ENCODE results near the gene KCNK5.

The KCNK5 gene

GRCh38 chr6:39228992-39229767, at the start of gene KCNK5:
Gene KCNK5, minus strand, starts transcription at chr6:39229475. Its CDS starts 364 bp downstream, at chr6:39229111.
- TF ChIP-seq Cebpa-rat (IDR thresholded peaks at IDR 0.05): no peak

DNA sequence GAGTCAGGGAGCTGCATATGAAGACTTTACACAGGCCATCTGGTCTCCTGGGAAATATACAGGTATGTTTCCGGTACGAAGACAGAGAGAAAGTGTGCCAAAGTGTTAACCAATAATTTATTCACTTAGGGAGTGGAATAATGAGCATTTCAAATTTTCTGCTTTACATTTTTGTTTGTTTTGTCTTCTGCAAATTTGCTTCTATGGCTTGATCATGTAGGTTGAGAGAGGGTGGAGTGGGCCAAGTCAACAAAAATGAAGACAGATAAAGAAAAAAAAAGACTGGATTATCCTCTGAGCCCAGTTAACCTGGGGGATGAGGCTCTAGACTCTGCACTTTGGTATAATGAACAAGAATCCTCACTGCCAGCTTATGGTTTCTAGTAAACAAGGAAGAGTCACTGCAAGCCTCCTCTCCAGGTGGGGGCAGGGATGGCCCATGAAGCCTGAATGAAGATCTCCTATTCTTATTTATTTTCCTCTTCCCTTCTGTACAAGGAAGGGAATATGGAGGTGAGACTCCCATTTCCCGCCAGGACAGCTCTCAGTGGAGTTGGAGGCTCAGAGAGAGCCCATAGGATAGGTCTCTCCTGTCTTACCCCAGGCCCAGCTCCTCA, 47.2 kb upstream of the KCNK5 start:
- Histone ChIP-seq H3K4me1 (peaks cover 16% of the 10 kb centered on the region), H3K27ac (no peak overlapping the region), H3K4me3 (no peak overlapping the region), H4K20me1 (no peaks in the 10 kb centered on the region), H3K9ac (no peak overlapping the region), H3K4me2 (no peak overlapping the region), H3K36me3 (no peaks in the 10 kb centered on the region), H3K27me3 (no peaks in the 10 kb centered on the region), H3K9me3 (no peaks in the 10 kb centered on the region)
- TF ChIP-seq Cebpa-rat (IDR thresholded peaks at IDR 0.05): no peak

More at GRCh38 chr6:39228992-39229767, at the start of gene KCNK5:
- no peak within 1 kb of the TSS for H3K27ac ChIP-seq
- H3K36me3 ChIP-seq: no peaks in the 10 kb centered on the region
- H3K27me3 ChIP-seq: peaks cover 43% of the 10 kb centered on the region
- no peak within 1 kb of the TSS for H3K9ac ChIP-seq
- no peak within 1 kb of the TSS for H3K4me3 ChIP-seq
- no peaks in the 10 kb centered on the region for H3K4me1 ChIP-seq
- H3K9me3 ChIP-seq: peaks cover 24% of the 10 kb centered on the region
- no peak within 1 kb of the TSS for H3K4me2 ChIP-seq
- H4K20me1 ChIP-seq: no peaks in the 10 kb centered on the region

GRCh38 chr6:39274903-39275302, 45.6 kb upstream of the KCNK5 start:
- no peaks in the 10 kb centered on the region for H3K9me3 ChIP-seq
- H4K20me1 ChIP-seq: no peaks in the 10 kb centered on the region
- H3K4me2 ChIP-seq: no peak overlapping the region
- H3K36me3 ChIP-seq: no peaks in the 10 kb centered on the region
- H3K4me3 ChIP-seq: no peak overlapping the region
- TF ChIP-seq Cebpa-rat (IDR thresholded peaks at IDR 0.05): no peak
- no peak overlapping the region for H3K27ac ChIP-seq
- H3K9ac ChIP-seq: no peak overlapping the region
- no peaks in the 10 kb centered on the region for H3K27me3 ChIP-seq
- peaks cover 6% of the 10 kb centered on the region for H3K4me1 ChIP-seq

GRCh38 chr6:39274471-39274870, 45.2 kb upstream of the KCNK5 start:
- H3K27me3 ChIP-seq: no peaks in the 10 kb centered on the region
- TF ChIP-seq Cebpa-rat (IDR thresholded peaks at IDR 0.05): no peak

DNA sequence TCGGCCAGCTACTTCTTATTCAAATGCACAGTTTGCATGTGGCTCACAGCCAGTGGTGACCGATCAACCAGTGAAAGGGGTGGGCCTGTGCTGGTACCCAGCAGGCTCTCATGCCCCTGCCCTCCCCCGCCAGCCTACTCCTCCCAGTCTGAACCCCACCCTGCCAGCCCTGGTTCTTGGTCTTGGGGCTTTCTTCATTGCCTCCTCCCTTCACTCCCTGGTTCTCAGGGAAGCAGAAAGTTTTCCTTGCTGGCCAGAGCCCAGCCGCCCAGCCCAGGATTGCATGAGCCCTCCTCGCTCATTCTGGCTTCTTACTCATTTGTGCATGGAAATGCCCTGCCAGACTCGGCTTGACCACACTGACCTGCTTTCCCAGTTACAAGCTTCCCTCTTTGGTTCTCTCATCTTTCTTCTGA, 44.1 kb upstream of the KCNK5 start:
- no peaks in the 10 kb centered on the region for H4K20me1 ChIP-seq
- H3K27ac ChIP-seq: no peak overlapping the region
- no peaks in the 10 kb centered on the region for H3K36me3 ChIP-seq
- TF ChIP-seq Cebpa-rat (IDR thresholded peaks at IDR 0.05): no peak
- H3K9me3 ChIP-seq: no peaks in the 10 kb centered on the region
- no peaks in the 10 kb centered on the region for H3K4me1 ChIP-seq
- H3K4me3 ChIP-seq: no peak overlapping the region
- no peaks in the 10 kb centered on the region for H3K27me3 ChIP-seq
- no peak overlapping the region for H3K9ac ChIP-seq
- no peak overlapping the region for H3K4me2 ChIP-seq

More at GRCh38 chr6:39274471-39274870, 45.2 kb upstream of the KCNK5 start:
- no peak overlapping the region for H3K9ac ChIP-seq
- H3K4me1 ChIP-seq: peaks cover 2% of the 10 kb centered on the region
- H3K9me3 ChIP-seq: no peaks in the 10 kb centered on the region
- H4K20me1 ChIP-seq: no peaks in the 10 kb centered on the region
- no peak overlapping the region for H3K4me2 ChIP-seq
- no peak overlapping the region for H3K27ac ChIP-seq
- H3K4me3 ChIP-seq: no peak overlapping the region
- no peaks in the 10 kb centered on the region for H3K36me3 ChIP-seq

DNA sequence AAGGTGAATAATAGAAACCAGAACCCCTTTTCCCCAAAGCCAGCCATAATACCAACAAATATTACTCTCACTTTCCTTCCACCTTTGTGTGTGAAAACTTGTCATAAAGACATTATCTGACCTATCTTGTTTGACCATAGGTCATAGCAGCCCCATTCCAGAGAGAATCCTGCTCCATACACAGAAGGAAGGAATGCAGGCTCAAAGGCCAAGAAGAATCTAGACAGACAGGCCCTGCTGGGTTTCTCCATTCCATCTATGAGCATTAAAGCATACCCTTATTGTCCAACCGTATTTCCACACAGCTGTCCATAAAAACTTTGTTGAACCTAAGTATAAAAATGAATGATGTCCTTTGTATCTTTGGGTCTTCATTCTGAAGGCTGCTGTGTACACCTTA, 40.7 kb upstream of the KCNK5 start:
- H3K36me3 ChIP-seq: no peaks in the 10 kb centered on the region
- H3K27ac ChIP-seq: no peak overlapping the region
- no peak overlapping the region for H3K4me3 ChIP-seq
- no peak overlapping the region for H3K4me2 ChIP-seq
- TF ChIP-seq Cebpa-rat (IDR thresholded peaks at IDR 0.05): no peak
- no peaks in the 10 kb centered on the region for H3K4me1 ChIP-seq
- no peaks in the 10 kb centered on the region for H3K27me3 ChIP-seq
- no peak overlapping the region for H3K9ac ChIP-seq
- H4K20me1 ChIP-seq: no peaks in the 10 kb centered on the region
- no peaks in the 10 kb centered on the region for H3K9me3 ChIP-seq

GRCh38 chr6:39268721-39269120, 39.4 kb upstream of the KCNK5 start:
- H3K36me3 ChIP-seq: no peaks in the 10 kb centered on the region
- H3K27ac ChIP-seq: no peak overlapping the region
- no peaks in the 10 kb centered on the region for H4K20me1 ChIP-seq
- no peaks in the 10 kb centered on the region for H3K9me3 ChIP-seq
- no peak overlapping the region for H3K9ac ChIP-seq
- TF ChIP-seq Cebpa-rat (IDR thresholded peaks at IDR 0.05): no peak
- H3K4me2 ChIP-seq: no peak overlapping the region
- H3K27me3 ChIP-seq: no peaks in the 10 kb centered on the region
- H3K4me3 ChIP-seq: no peak overlapping the region
- no peaks in the 10 kb centered on the region for H3K4me1 ChIP-seq

DNA sequence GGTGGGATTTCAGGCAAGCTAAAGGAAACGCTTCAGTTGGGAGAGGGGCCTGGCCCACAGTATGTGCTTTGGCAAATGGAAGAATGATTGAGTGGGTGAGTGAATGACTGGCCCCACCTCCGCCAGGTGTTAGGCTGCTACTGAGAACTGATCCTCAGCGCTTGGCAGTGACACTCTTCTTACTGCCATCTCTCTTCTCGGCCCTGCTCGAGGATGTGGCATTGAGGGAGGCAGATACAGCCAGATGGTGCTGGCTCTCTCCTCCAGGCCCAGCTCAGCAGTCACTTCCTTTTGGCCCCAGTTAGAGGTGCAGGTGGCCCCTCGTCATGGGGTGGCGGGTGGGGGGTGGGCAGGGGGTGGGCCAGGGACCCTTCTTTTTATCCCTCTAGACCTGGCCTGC, 38.9 kb upstream of the KCNK5 start:
- no peak overlapping the region for H3K27ac ChIP-seq

DNA sequence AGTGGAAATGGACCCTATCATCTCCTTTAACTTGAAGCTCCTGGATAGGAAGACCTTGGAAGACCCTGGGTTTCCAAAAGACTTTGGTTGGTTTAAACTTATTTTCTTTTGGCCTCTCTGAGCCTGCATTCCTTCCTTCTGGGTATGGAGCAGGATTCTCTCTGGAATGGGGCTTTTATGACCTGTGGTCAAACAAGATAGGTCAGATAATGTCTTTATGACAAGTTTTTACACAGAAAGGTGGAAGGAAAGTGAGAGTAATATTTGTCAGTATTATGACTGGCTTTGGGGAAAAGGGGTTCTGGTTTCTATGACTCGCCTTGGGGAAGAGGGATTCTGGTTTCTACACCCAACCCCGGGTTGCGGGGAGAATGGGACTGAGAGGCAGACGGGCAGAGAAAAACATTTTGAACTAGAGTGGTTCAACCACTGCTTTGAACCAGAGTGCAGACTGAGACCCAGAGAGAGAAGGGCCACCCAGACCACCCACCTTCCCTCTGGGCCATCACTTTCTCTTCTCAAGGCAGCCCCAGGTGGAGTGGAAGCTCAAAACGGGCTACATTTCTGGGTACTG, 37.6 kb upstream of the KCNK5 start:
- Histone ChIP-seq H3K4me1 (no peaks in the 10 kb centered on the region), H3K27ac (no peak overlapping the region), H4K20me1 (no peaks in the 10 kb centered on the region), H3K4me3 (no peak overlapping the region), H3K36me3 (no peaks in the 10 kb centered on the region), H3K9me3 (no peaks in the 10 kb centered on the region), H3K9ac (no peak overlapping the region), H3K27me3 (no peaks in the 10 kb centered on the region), H3K4me2 (no peak overlapping the region)
- no peak for TF ChIP-seq Cebpa-rat (IDR thresholded peaks at IDR 0.05)

More for the DNA sequence above, 38.9 kb upstream of the KCNK5 start:
- TF ChIP-seq Cebpa-rat (IDR thresholded peaks at IDR 0.05): no peak
- H3K9ac ChIP-seq: no peak overlapping the region
- no peaks in the 10 kb centered on the region for H3K27me3 ChIP-seq
- H3K4me2 ChIP-seq: no peak overlapping the region
- no peaks in the 10 kb centered on the region for H4K20me1 ChIP-seq
- no peaks in the 10 kb centered on the region for H3K4me1 ChIP-seq
- H3K4me3 ChIP-seq: no peak overlapping the region
- H3K9me3 ChIP-seq: no peaks in the 10 kb centered on the region
- no peaks in the 10 kb centered on the region for H3K36me3 ChIP-seq

DNA sequence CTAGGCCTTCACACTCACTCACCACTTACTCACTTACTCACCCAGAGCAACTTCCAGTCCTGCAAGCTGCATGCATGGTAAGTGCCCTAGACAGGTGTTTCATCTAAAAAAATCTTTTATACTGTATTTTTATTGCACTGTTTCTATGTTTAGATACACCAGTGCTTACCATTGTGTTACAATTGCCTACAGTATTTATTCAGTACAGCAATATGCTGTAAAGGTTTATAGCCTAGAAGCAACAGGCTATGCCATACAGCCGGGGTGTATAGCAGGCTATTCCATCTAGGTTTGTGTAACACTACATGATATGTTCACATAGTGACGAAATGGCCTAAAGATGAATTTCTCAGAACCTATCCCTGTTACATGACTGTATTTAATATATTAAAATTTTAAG, 37.1 kb upstream of the KCNK5 start:
- TF ChIP-seq Cebpa-rat (IDR thresholded peaks at IDR 0.05): no peak
- Histone ChIP-seq H3K36me3 (no peaks in the 10 kb centered on the region), H3K4me3 (no peak overlapping the region), H4K20me1 (no peaks in the 10 kb centered on the region), H3K27ac (no peak overlapping the region), H3K9ac (no peak overlapping the region), H3K4me1 (no peaks in the 10 kb centered on the region), H3K4me2 (no peak overlapping the region), H3K9me3 (no peaks in the 10 kb centered on the region), H3K27me3 (no peaks in the 10 kb centered on the region)

All from BLaER1 (cell line).